Measurements from ENCODE around the gene WDR47. TPM values are rescaled to one million over a fixed set of nuclear protein-coding genes. Genes with fewer than 3 reads are reported as not detected.
"Not testable (repeated sequence)": the region's sequence is repeated elsewhere in the genome, so short reads cannot be mapped to it uniquely, and the experiment has no call there.

Gene WDR47
- total RNA-seq, 2 donors from 2014 or later: 6.4 to 25.7 TPM

- no peak overlapping the region for H3K4me3 ChIP-seq
- no peaks in the 10 kb centered on the region for H3K36me3 ChIP-seq
- no peak overlapping the region for H3K27ac ChIP-seq
- no peaks in the 10 kb centered on the region for H3K9me3 ChIP-seq
- TF ChIP-seq POLR2AphosphoS5 (IDR thresholded peaks at IDR 0.05): no peak
- no peak for TF ChIP-seq CTCF (IDR thresholded peaks at IDR 0.05)
- no peak for TF ChIP-seq POLR2A (IDR thresholded peaks at IDR 0.05)
- intact Hi-C loops (cut with DNase I): no loop called here
- H3K4me1 ChIP-seq (replicated peaks): no peaks in the 10 kb centered on the region
- no peak for DNase-seq (ENCODE audit: low spot score)
- H3K27me3 ChIP-seq (replicated peaks; ENCODE audit: insufficient read depth): no peaks in the 10 kb centered on the region
These were observed 14.1 kb downstream of the WDR47 start for GRCh38 chr1:109027841-109028240.

GRCh38 chr1:109025694-109026093, 16.2 kb downstream of the WDR47 start:
- no peak overlapping the region for H3K4me3 ChIP-seq
- H3K36me3 ChIP-seq: no peaks in the 10 kb centered on the region
- H3K27ac ChIP-seq: no peak overlapping the region
- TF ChIP-seq CTCF (IDR thresholded peaks at IDR 0.05): no peak
- no peak for TF ChIP-seq POLR2AphosphoS5 (IDR thresholded peaks at IDR 0.05)
- no peak for TF ChIP-seq POLR2A (IDR thresholded peaks at IDR 0.05)
- 93% methylated on average over 6 of the region's 6 CpGs for WGBS
- H3K4me1 ChIP-seq (replicated peaks): no peaks in the 10 kb centered on the region
- H3K9me3 ChIP-seq: no peaks in the 10 kb centered on the region
- no peak for DNase-seq (ENCODE audit: low spot score)
- no peaks in the 10 kb centered on the region for H3K27me3 ChIP-seq (replicated peaks; ENCODE audit: insufficient read depth)
- intact Hi-C loops (cut with DNase I): no loop called here

- Histone ChIP-seq H3K27me3 (replicated peaks; ENCODE audit: insufficient read depth) (no peaks in the 10 kb centered on the region), H3K4me3 (no peak overlapping the region), H3K9me3 (no peaks in the 10 kb centered on the region), H3K4me1 (replicated peaks) (no peaks in the 10 kb centered on the region), H3K36me3 (no peaks in the 10 kb centered on the region), H3K27ac (no peak overlapping the region)
- WGBS: 97% methylated on average over 2 of the region's 2 CpGs
- TF ChIP-seq CTCF (IDR thresholded peaks at IDR 0.05) (no peak), POLR2AphosphoS5 (IDR thresholded peaks at IDR 0.05) (no peak), POLR2A (IDR thresholded peaks at IDR 0.05) (no peak)
- intact Hi-C loops (cut with DNase I): no loop called here
- DNase-seq (ENCODE audit: low spot score): no peak
These were observed 17.3 kb downstream of the WDR47 start for GRCh38 chr1:109024646-109025045.

GRCh38 chr1:109020693-109021257, 21.1 kb downstream of the WDR47 start:
- no peaks in the 10 kb centered on the region for H3K9me3 ChIP-seq
- 82% methylated on average over 3 of the region's 3 CpGs for WGBS
- TF ChIP-seq CTCF (IDR thresholded peaks at IDR 0.05): no peak
- no peak for TF ChIP-seq POLR2AphosphoS5 (IDR thresholded peaks at IDR 0.05)
- no peak for TF ChIP-seq POLR2A (IDR thresholded peaks at IDR 0.05)
- no peaks in the 10 kb centered on the region for H3K4me1 ChIP-seq (replicated peaks)
- no peak overlapping the region for H3K4me3 ChIP-seq
- intact Hi-C loops (cut with DNase I): no loop called here
- no peaks in the 10 kb centered on the region for H3K27me3 ChIP-seq (replicated peaks; ENCODE audit: insufficient read depth)
- no peaks in the 10 kb centered on the region for H3K36me3 ChIP-seq
- DNase-seq (ENCODE audit: low spot score): no peak
- no peak overlapping the region for H3K27ac ChIP-seq

- H3K9me3 ChIP-seq; intact Hi-C loops (cut with DNase I); H3K36me3 ChIP-seq; H3K4me3 ChIP-seq; DNase-seq (ENCODE audit: low spot score); H3K27me3 ChIP-seq (replicated peaks; ENCODE audit: insufficient read depth); H3K4me1 ChIP-seq (replicated peaks); H3K27ac ChIP-seq: not testable (repeated sequence)
- WGBS: 96% methylated on average over 6 of the region's 6 CpGs
These were observed 24.2 kb downstream of the WDR47 start for GRCh38 chr1:109017719-109018118.

Data from prostate gland (tissue), 2 donors.